Left lung (tissue), 10 donors: ENCODE results near the gene MYMX. TPM values are rescaled to one million over a fixed set of nuclear protein-coding genes. Genes with fewer than 3 reads are reported as not detected.

ENCODE experiments used
- ATAC-seq: fragments of 200-7000 bp; cut with Tn5 transposase; one replicate; pipeline ENCODE4 v1.9.1; 2020; ENCODE audit warnings: moderate library complexity
- DNase-seq, 4 donors: peaks; one replicate each; pipeline ENCODE4 v3.0.0-alpha.2; 2013 to 2020
- H3K27ac ChIP-seq, 2 donors: fragments of 200-600 bp; sonication (generic) in 1 of 2; one replicate each; pipeline versions ENCODE4 v1.5.0 to v1.8.0; 2020 to 2021
- H3K27me3 ChIP-seq, 2 donors: fragments of 200-600 bp; sonication (generic) in 1 of 2; one replicate each; pipeline versions ENCODE4 v1.5.0 to v1.8.0; 2020 to 2021
- H3K36me3 ChIP-seq, 2 donors: fragments of 200-600 bp; sonication (generic) in 1 of 2; one replicate each; pipeline versions ENCODE4 v1.5.0 to v1.8.0; 2020 to 2021
- H3K4me1 ChIP-seq, 2 donors: fragments of 200-600 bp; one replicate each; pipeline ENCODE4 v1.8.0; 2021
- H3K4me3 ChIP-seq, 2 donors: fragments of 200-600 bp; sonication (generic) in 1 of 2; one replicate each; pipeline versions ENCODE4 v1.5.0 to v1.8.0; 2020 to 2021; ENCODE audit warnings: mild to moderate bottlenecking in 1 of 2
- H3K9me3 ChIP-seq, 2 donors: fragments of 200-600 bp; sonication (generic) in 1 of 2; one replicate each; pipeline versions ENCODE4 v1.5.0 to v1.8.0; 2020 to 2021
- CTCF ChIP-seq, 2 donors: fragments of 200-600 bp; sonication (generic) in 1 of 2; IDR thresholded peaks; one replicate each; pipeline versions ENCODE4 v1.5.0 to v1.8.0; 2021; ENCODE audit warnings: antibody characterized with exemption in 2 of 2
- intact Hi-C, 2 donors: fragments of 100-400 bp; cut with DNase I; formaldehyde crosslinking; loops; one replicate each; pipeline versions ENCODE4 v1.11.2 to v1.14.2; 2022
- polyA plus RNA-seq, 6 donors: library from polyadenylated mRNA; unstranded; fragments of 120-200 nt; gene quantifications; one replicate each; pipeline ENCODE4 v1.2.1, GENCODE V29; 2013; ENCODE audit not compliant: insufficient read length in 6 of 6
- total RNA-seq, 2 donors: library from RNA; stranded (reverse); fragmentation: NEBNext Ultra II Directional; extraction: Animal tissue kit (Norgen Biotek cat#: 25700); gene quantifications; one replicate each; pipeline ENCODE4 v1.2.1, GENCODE V29; 2021
- donor health status: DM: no; HTN: yes; CAD: no.
- donor health status: DM: no; HTN: no; CAD: no.

Gene MYMX
- total and polyA plus RNA-seq, 8 donors, result 0.21 to 0.79 (median 0.33) TPM; not detected in 2

- ATAC-seq (no peak), DNase-seq (peak in 1 of 4 donors; percentile 39)
- Histone ChIP-seq H3K4me1 (peaks cover 27 to 66% of the 10 kb centered on the region in 2 donors), H3K27me3 (no peaks in the 10 kb centered on the region), H3K4me3 (no peak overlapping the region), H3K9me3 (no peaks in the 10 kb centered on the region), H3K27ac (peak overlapping the region in 1 of 2 donors; percentile 87), H3K36me3 (peaks cover 0 to 64% of the 10 kb centered on the region in 2 donors)
- intact Hi-C loops, result no loop called here
- no peak for TF ChIP-seq CTCF (IDR thresholded peaks at IDR 0.05)
Observed at GRCh38 chr6:44258325-44258863, 41.7 kb downstream of the MYMX start.

GRCh38 chr6:44258921-44259320 is 42.2 kb downstream of the MYMX start:
- no peak for DNase-seq
- intact Hi-C loops, result no loop called here
- Histone ChIP-seq H3K9me3 (no peaks in the 10 kb centered on the region), H3K4me1 (peaks cover 32 to 66% of the 10 kb centered on the region in 2 donors), H3K36me3 (peaks cover 0 to 59% of the 10 kb centered on the region in 2 donors), H3K27me3 (no peaks in the 10 kb centered on the region), H3K27ac (no peak overlapping the region), H3K4me3 (no peak overlapping the region)
- no peak for TF ChIP-seq CTCF (IDR thresholded peaks at IDR 0.05)
- ATAC-seq, result no peak

- Histone ChIP-seq H3K9me3 (no peaks in the 10 kb centered on the region), H3K36me3 (peaks cover 0 to 48% of the 10 kb centered on the region in 2 donors), H3K4me1 (peaks cover 41 to 67% of the 10 kb centered on the region in 2 donors), H3K27me3 (no peaks in the 10 kb centered on the region), H3K4me3 (no peak overlapping the region), H3K27ac (no peak overlapping the region)
- ATAC-seq (no peak), DNase-seq (no peak)
- intact Hi-C loops, result no loop called here
- TF ChIP-seq CTCF (IDR thresholded peaks at IDR 0.05), result no peak
Observed at GRCh38 chr6:44260011-44260410, 43.3 kb downstream of the MYMX start.

GRCh38 chr6:44260451-44261297 is 43.9 kb downstream of the MYMX start:
- no peak for TF ChIP-seq CTCF (IDR thresholded peaks at IDR 0.05)
- DNase-seq (no peak), ATAC-seq (no peak)
- Histone ChIP-seq H3K27ac (no peak overlapping the region), H3K4me3 (no peak overlapping the region), H3K4me1 (peaks cover 41 to 63% of the 10 kb centered on the region in 2 donors), H3K27me3 (no peaks in the 10 kb centered on the region), H3K9me3 (no peaks in the 10 kb centered on the region), H3K36me3 (peaks cover 0 to 42% of the 10 kb centered on the region in 2 donors)
- intact Hi-C loops, result no loop called here

- DNase-seq, result no peak
- no peak overlapping the region for H3K27ac ChIP-seq
- no peak for ATAC-seq
- H3K4me3 ChIP-seq, result no peak overlapping the region
- H3K9me3 ChIP-seq, result no peaks in the 10 kb centered on the region
- intact Hi-C loops, result no loop called here
- H3K4me1 ChIP-seq, result peaks cover 34 to 61% of the 10 kb centered on the region in 2 donors
- H3K36me3 ChIP-seq, result peaks cover 0 to 42% of the 10 kb centered on the region in 2 donors
- TF ChIP-seq CTCF (IDR thresholded peaks at IDR 0.05), result no peak
- no peaks in the 10 kb centered on the region for H3K27me3 ChIP-seq
Observed at GRCh38 chr6:44261581-44261980, 44.9 kb downstream of the MYMX start.
